Measurements from ENCODE around the gene TSPAN13. TPM values are rescaled to one million over a fixed set of nuclear protein-coding genes. Genes with fewer than 3 reads are reported as not detected.

The TSPAN13 gene
- total RNA-seq, 1 experiment from 2014 or later = 208 TPM

DNA sequence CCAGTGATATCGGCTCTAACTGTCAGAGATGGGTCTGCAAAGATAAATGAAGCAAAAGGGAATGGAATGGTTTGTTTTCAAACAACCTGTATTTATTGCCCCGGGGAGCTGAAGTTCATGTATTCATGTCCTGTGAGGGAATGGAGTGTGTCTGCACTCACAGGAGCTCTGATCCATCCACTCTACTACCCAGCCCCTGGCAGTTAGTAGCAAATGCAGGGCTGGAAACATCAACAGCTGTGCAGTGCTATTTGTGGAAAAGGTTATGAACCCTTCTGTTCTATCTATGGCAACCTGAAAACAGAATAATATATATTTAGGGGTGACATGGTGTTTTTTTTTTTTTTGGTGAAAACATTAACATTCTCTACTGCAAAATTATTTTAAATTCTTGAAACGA lies 41.4 kb downstream of the TSPAN13 start:
- peaks cover 13% of the 10 kb centered on the region for H3K4me1 Mint-ChIP-seq (ENCODE audit: low read depth, unreplicated experiment)
- no peak overlapping the region for H3K27ac Mint-ChIP-seq (ENCODE audit: unreplicated experiment)
- peaks cover 7% of the 10 kb centered on the region for H3K36me3 ChIP-seq (ENCODE audit: control insufficient read depth, insufficient read depth, low read length)
- H3K27me3 Mint-ChIP-seq (ENCODE audit: insufficient read depth, unreplicated experiment) = no peaks in the 10 kb centered on the region
- H3K4me3 Mint-ChIP-seq (ENCODE audit: unreplicated experiment) = no peak overlapping the region
- intact Hi-C loops (cut with micrococcal nuclease; ENCODE audit: unreplicated experiment) = no loop called here
- TF ChIP-seq, protein P1, sequence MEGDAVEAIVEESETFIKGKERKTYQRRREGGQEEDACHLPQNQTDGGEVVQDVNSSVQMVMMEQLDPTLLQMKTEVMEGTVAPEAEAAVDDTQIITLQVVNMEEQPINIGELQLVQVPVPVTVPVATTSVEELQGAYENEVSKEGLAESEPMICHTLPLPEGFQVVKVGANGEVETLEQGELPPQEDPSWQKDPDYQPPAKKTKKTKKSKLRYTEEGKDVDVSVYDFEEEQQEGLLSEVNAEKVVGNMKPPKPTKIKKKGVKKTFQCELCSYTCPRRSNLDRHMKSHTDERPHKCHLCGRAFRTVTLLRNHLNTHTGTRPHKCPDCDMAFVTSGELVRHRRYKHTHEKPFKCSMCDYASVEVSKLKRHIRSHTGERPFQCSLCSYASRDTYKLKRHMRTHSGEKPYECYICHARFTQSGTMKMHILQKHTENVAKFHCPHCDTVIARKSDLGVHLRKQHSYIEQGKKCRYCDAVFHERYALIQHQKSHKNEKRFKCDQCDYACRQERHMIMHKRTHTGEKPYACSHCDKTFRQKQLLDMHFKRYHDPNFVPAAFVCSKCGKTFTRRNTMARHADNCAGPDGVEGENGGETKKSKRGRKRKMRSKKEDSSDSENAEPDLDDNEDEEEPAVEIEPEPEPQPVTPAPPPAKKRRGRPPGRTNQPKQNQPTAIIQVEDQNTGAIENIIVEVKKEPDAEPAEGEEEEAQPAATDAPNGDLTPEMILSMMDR (IDR thresholded peaks at IDR 0.05; ENCODE audit: insufficient read depth in 1 of 2, low read depth in 1 of 2, low read length in 1 of 2, severe bottlenecking in 1 of 2, unreplicated experiment in 1 of 2) = no peak
- CTCF ChIA-PET = no interaction called here
- H3K4me1 ChIP-seq = no peaks in the 10 kb centered on the region
- peaks cover 49% of the 10 kb centered on the region for H3K36me3 Mint-ChIP-seq (ENCODE audit: insufficient read depth, unreplicated experiment)
- no peaks in the 10 kb centered on the region for H3K27me3 ChIP-seq (replicated peaks; ENCODE audit: control insufficient read depth, insufficient read depth, low read length)
- POLR2A ChIA-PET = no interaction called here
- no peak for DNase-seq
- no peak overlapping the region for H3K4me3 ChIP-seq (ENCODE audit: low read depth, low read length)
- no TSS peak for BruUV-seq (replicated peaks)
- no peaks in the 10 kb centered on the region for H3K9me3 ChIP-seq
- H3K9me3 Mint-ChIP-seq (ENCODE audit: unreplicated experiment) = no peaks in the 10 kb centered on the region

DNA sequence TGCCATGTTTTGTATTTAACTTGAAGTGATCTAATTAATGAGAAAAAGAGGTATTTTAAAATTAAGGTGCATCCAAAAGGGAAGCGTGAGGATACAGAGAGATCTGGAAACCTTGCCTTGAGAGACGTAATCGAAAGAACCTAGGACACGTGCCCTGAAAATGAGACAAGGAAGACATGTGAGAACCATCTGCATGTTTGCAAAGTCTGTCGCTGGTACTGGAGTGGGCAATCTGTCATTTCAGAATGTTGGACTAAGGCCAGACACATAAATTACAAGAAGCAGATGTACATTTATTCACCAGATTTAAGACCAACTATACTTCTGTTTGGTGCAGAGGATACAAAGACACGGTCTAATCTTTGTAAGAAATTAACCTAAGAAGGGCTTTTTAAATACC lies 42.1 kb downstream of the TSPAN13 start:
- Mint-ChIP-seq H3K36me3 (ENCODE audit: insufficient read depth, unreplicated experiment) (peaks cover 49% of the 10 kb centered on the region), H3K4me3 (ENCODE audit: unreplicated experiment) (no peak overlapping the region), H3K4me1 (ENCODE audit: low read depth, unreplicated experiment) (peaks cover 13% of the 10 kb centered on the region), H3K27me3 (ENCODE audit: insufficient read depth, unreplicated experiment) (no peaks in the 10 kb centered on the region), H3K9me3 (ENCODE audit: unreplicated experiment) (no peaks in the 10 kb centered on the region), H3K27ac (ENCODE audit: unreplicated experiment) (no peak overlapping the region)
- no peaks in the 10 kb centered on the region for H3K9me3 ChIP-seq
- no peak overlapping the region for H3K4me3 ChIP-seq (ENCODE audit: low read depth, low read length)
- DNase-seq = no peak
- intact Hi-C loops (cut with micrococcal nuclease; ENCODE audit: unreplicated experiment) = no loop called here
- POLR2A ChIA-PET = no interaction called here
- TF ChIP-seq, protein P1 (IDR thresholded peaks at IDR 0.05; ENCODE audit: insufficient read depth in 1 of 2, low read depth in 1 of 2, low read length in 1 of 2, severe bottlenecking in 1 of 2, unreplicated experiment in 1 of 2) = no peak
- H3K36me3 ChIP-seq (ENCODE audit: control insufficient read depth, insufficient read depth, low read length) = peaks cover 12% of the 10 kb centered on the region
- CTCF ChIA-PET = interaction anchor here (0.8 kb wide), 1 partner anchor 93 kb away, joined by 4 read pairs; no protein-coding TSS in a partner anchor
- no peaks in the 10 kb centered on the region for H3K4me1 ChIP-seq
- no TSS peak for BruUV-seq (replicated peaks)
- no peaks in the 10 kb centered on the region for H3K27me3 ChIP-seq (replicated peaks; ENCODE audit: control insufficient read depth, insufficient read depth, low read length)

DNA sequence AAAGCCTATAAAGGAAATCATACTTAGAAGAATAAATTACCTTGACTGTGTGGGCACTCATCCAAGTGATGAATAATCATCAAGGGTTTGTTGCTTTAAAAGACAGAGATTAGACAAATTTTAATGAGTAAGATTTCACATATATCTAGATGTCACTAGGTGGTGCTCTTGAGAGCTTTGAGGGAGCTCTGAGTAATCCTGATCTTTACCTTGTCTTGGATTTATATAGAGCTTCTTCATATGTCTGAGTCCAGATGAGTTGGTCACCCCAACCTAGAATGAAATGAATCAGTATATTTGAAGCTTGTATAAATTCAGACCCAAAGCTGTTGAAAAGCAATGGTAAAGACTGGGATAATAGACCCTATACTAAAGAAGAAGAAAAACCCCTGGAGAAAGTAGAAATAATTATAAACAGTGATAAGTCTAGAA lies 47.6 kb downstream of the TSPAN13 start:
- ChIA-PET POLR2A (interaction anchor here (0.6 to 1.0 kb wide), 3 partner anchors 9 to 497 kb away, joined by 3 to 5 read pairs (median 4); no protein-coding TSS in a partner anchor), CTCF (interaction anchor here (0.5 to 3.3 kb wide), 10 partner anchors 9 to 269 kb away, joined by 3 to 23 read pairs (median 6); no protein-coding TSS in a partner anchor)
- Histone ChIP-seq H3K36me3 (ENCODE audit: control insufficient read depth, insufficient read depth, low read length) (peaks cover 11% of the 10 kb centered on the region), H3K4me3 (ENCODE audit: low read depth, low read length) (no peak overlapping the region), H3K27me3 (replicated peaks; ENCODE audit: control insufficient read depth, insufficient read depth, low read length) (no peaks in the 10 kb centered on the region), H3K4me1 (peaks cover 29% of the 10 kb centered on the region), H3K9me3 (no peaks in the 10 kb centered on the region)
- TF ChIP-seq, protein P1 (IDR thresholded peaks at IDR 0.05; ENCODE audit: insufficient read depth in 1 of 2, low read depth in 1 of 2, low read length in 1 of 2, severe bottlenecking in 1 of 2, unreplicated experiment in 1 of 2) = peak in 1 of 2 experiments; percentile 54
- no peaks in the 10 kb centered on the region for H3K9me3 Mint-ChIP-seq (ENCODE audit: unreplicated experiment)
- intact Hi-C loops (cut with micrococcal nuclease; ENCODE audit: unreplicated experiment) = loop anchor here (1.0 to 5.0 kb wide), 4 partner anchors 90 to 496 kb away; partner anchors contain the start of gene AHR
- DNase-seq = peak in 1 of 2 experiments; percentile 44
- BruUV-seq (replicated peaks) = no TSS peak
- H3K27ac Mint-ChIP-seq (ENCODE audit: unreplicated experiment) = peak overlapping the region; percentile 13
- H3K27me3 Mint-ChIP-seq (ENCODE audit: insufficient read depth, unreplicated experiment) = no peaks in the 10 kb centered on the region
- peaks cover 16% of the 10 kb centered on the region for H3K36me3 Mint-ChIP-seq (ENCODE audit: insufficient read depth, unreplicated experiment)
- H3K4me3 Mint-ChIP-seq (ENCODE audit: unreplicated experiment) = peak overlapping the region; percentile 20
- peaks cover 16% of the 10 kb centered on the region for H3K4me1 Mint-ChIP-seq (ENCODE audit: low read depth, unreplicated experiment)
